K562 (cell line): ENCODE data around the gene SPRY2. TPM values are rescaled to one million over a fixed set of nuclear protein-coding genes. Genes with fewer than 3 reads are reported as not detected.

Experiments used
- ATF7 ChIP-seq: fragments of 450-650 bp; IDR thresholded peaks from 2 replicates; pipeline ENCODE4 v1.7.1; 2014; ENCODE audit warnings: mild to moderate bottlenecking, moderate library complexity
- CTBP1 ChIP-seq: fragments of 450-650 bp; IDR thresholded peaks from 2 replicates; pipeline ENCODE4 v1.6.1; 2016; ENCODE audit warnings: borderline replicate concordance
- CTCF ChIP-seq, 3 experiments: IDR thresholded peaks in 2 of 3; conservative IDR thresholded peaks in 1 of 3; 2 replicates each; pipeline ENCODE4 v1.5.1; 2011 to 2012; ENCODE audit warnings: low read length in 3 of 3, mild to moderate bottlenecking in 3 of 3, control low read depth in 2 of 3, improper control_type of control experiment in 1 of 3, inconsistent platforms in 1 of 3, low read depth in 1 of 3, mixed read lengths in 1 of 3, moderate library complexity in 1 of 3; ENCODE audit not compliant: insufficient read depth in 2 of 3
- DDX20 ChIP-seq: fragments of 450-650 bp; IDR thresholded peaks from 2 replicates; pipeline ENCODE4 v1.6.1; 2016; ENCODE audit warnings: missing genetic modification characterization, low read depth, mild to moderate bottlenecking, missing compliant biosample characterization, moderate library complexity
- EP400 ChIP-seq: fragments of 450-650 bp; IDR thresholded peaks from 2 replicates; pipeline ENCODE4 v1.6.1; 2017; ENCODE audit warnings: antibody characterized with exemption, mild to moderate bottlenecking, moderate library complexity
- HCFC1 ChIP-seq: IDR thresholded peaks from 2 replicates; pipeline ENCODE4 v1.6.1; 2012; ENCODE audit warnings: low read depth, low read length, improper control_type of control experiment
- MAZ ChIP-seq, 2 experiments: fragments of 450-650 bp in 1 of 2; sonication (generic) in 1 of 2; formaldehyde crosslinking; IDR thresholded peaks in 1 of 2; conservative IDR thresholded peaks in 1 of 2; 2 replicates each; pipeline versions ENCODE4 v1.4.0 to v1.5.0; 2020; ENCODE audit warnings: mild to moderate bottlenecking in 1 of 2, missing genetic modification reagents in 1 of 2
- MEIS2 ChIP-seq: fragments of 450-650 bp; IDR thresholded peaks from 2 replicates; pipeline ENCODE4 v1.6.1; 2014; ENCODE audit warnings: mild to moderate bottlenecking; ENCODE audit not compliant: partially characterized antibody
- MYC ChIP-seq, 2 experiments: fragments of 250-450 bp in 1 of 2; sonication (Bioruptor Pico) in 1 of 2; IDR thresholded peaks; 2 replicates each; pipeline versions ENCODE4 v1.5.1 to v1.6.1; 2012 to 2021; ENCODE audit warnings: low read depth in 2 of 2, borderline replicate concordance in 1 of 2, improper control_type of control experiment in 1 of 2, low read length in 1 of 2, mild to moderate bottlenecking in 1 of 2, moderate library complexity in 1 of 2
- NFYB ChIP-seq: IDR thresholded peaks from 2 replicates; pipeline ENCODE4 v1.6.1; 2011; ENCODE audit warnings: mild to moderate bottlenecking, moderate library complexity; ENCODE audit not compliant: insufficient read length; ENCODE audit errors: extremely low read depth
- NR2C2 ChIP-seq, 2 experiments: fragments of 200-800 bp in 1 of 2; sonication (Bioruptor generic) in 1 of 2; sonication (generic) in 1 of 2; formaldehyde crosslinking in 1 of 2; IDR thresholded peaks; 2 replicates each; pipeline versions ENCODE4 v1.6.1 to v1.8.0; 2016 to 2022; ENCODE audit warnings: mild to moderate bottlenecking in 1 of 2, missing compliant biosample characterization in 1 of 2, missing genetic modification characterization in 1 of 2, missing genetic modification reagents in 1 of 2
- PYGO2 ChIP-seq: fragments of 450-650 bp; IDR thresholded peaks from 2 replicates; pipeline ENCODE4 v1.6.1; 2016; ENCODE audit warnings: mild to moderate bottlenecking, missing genetic modification characterization, moderate library complexity, missing compliant biosample characterization
- RB1 ChIP-seq: fragments of 450-650 bp; IDR thresholded peaks from 2 replicates; pipeline ENCODE4 v1.6.1; 2017; ENCODE audit warnings: low read depth, mild to moderate bottlenecking
- SAFB ChIP-seq: fragments of 200-400 bp; formaldehyde crosslinking; IDR thresholded peaks from 2 replicates; pipeline ENCODE4 v1.6.1; 2017; ENCODE audit warnings: low read depth, low read length, borderline replicate concordance
- SOX6 ChIP-seq: fragments of 450-650 bp; IDR thresholded peaks from 2 replicates; pipeline ENCODE4 v1.6.1; 2014; ENCODE audit warnings: mild to moderate bottlenecking
- UBTF ChIP-seq, 2 experiments: IDR thresholded peaks; 2 replicates each; pipeline ENCODE4 v1.6.1; 2012; ENCODE audit warnings: improper control_type of control experiment in 2 of 2, low read depth in 2 of 2, low read length in 2 of 2, borderline replicate concordance in 1 of 2
- ZNF699 ChIP-seq: fragments of 250-450 bp; sonication (Bioruptor Pico); IDR thresholded peaks from 2 replicates; pipeline ENCODE4 v1.8.0; 2021; ENCODE audit warnings: mild to moderate bottlenecking, moderate library complexity; ENCODE audit not compliant: insufficient replicate concordance
- ZNF717 ChIP-seq: fragments of 250-450 bp; sonication (Bioruptor Pico); IDR thresholded peaks from 2 replicates; pipeline ENCODE4 v1.5.0; 2021
- ZNF740 ChIP-seq, 3 experiments: fragments of 200-800 bp in 1 of 3; sonication (Bioruptor generic) in 1 of 3; sonication (generic) in 1 of 3; formaldehyde crosslinking in 1 of 3; IDR thresholded peaks; 2 replicates each; pipeline versions ENCODE4 v1.6.1 to v1.8.0; 2016 to 2022; ENCODE audit warnings: mild to moderate bottlenecking in 2 of 3, missing compliant biosample characterization in 2 of 3, missing genetic modification characterization in 2 of 3, missing genetic modification reagents in 1 of 3
- polyA plus RNA-seq, 8 experiments: library from polyadenylated mRNA; depleted of rRNA in 4 of 8; stranded (reverse) in 5 of 8; unstranded in 3 of 8; fragments of >200 nt; fragmentation: Nextera tagmentation in 2 of 8; fragmentation: Illumina TruSeq in 1 of 8; extraction: Ambion mirVana in 2 of 8; extraction: Trizol in 1 of 8; gene quantifications; 2 replicates each; pipeline versions ENCODE4 v1.2.1 to v1.2.3, GENCODE V29; 2011 to 2014; ENCODE audit warnings: inconsistent platforms in 1 of 8, missing spikeins in 1 of 8
- total RNA-seq, 7 experiments: library from RNA; depleted of rRNA in 6 of 7; stranded (reverse); fragments of >200 nt in 6 of 7; fragmentation: Illumina TruSeq in 2 of 7; extraction: Trizol in 2 of 7; gene quantifications; 2 replicates each; pipeline versions ENCODE4 v1.2.1 to v1.2.3, GENCODE V29; 2011 to 2021; ENCODE audit warnings: low replicate concordance in 1 of 7

The SPRY2 gene
- total and polyA plus RNA-seq, 9 of the 15 experiments (the other 6 are each of a cell fraction or from before 2014, with no cell fraction given): 1.8 to 7.8 (median 3.4) TPM

- TF ChIP-seq HCFC1: 0 out of 2 replicates have a peak, but pooled peaks have one; percentile 22
- no peak for TF ChIP-seq PYGO2
- no peak for TF ChIP-seq DDX20 (tag)
- no peak for TF ChIP-seq SAFB
- peak in 1 of 3 experiments; percentile 20; a peak in 1 of 6 replicates for TF ChIP-seq CTCF (IDR thresholded peaks at IDR 0.05 in 2 of 3, conservative IDR thresholded peaks at IDR 0.05 in 1 of 3; ENCODE audit: insufficient read depth in 2 of 3, low read depth in 1 of 3, low read length in 3 of 3)
- TF ChIP-seq RB1: peak; percentile 21; the same call in 1 of the 2 replicates
- TF ChIP-seq ZNF717 (CRISPR knock-in tag): no peak
- TF ChIP-seq NR2C2 (CRISPR knock-in tag; IDR thresholded peaks at IDR 0.05): no peak
- peak; percentile 32; the same call in 1 of the 2 replicates for TF ChIP-seq NR2C2 (tag; IDR thresholded peaks at IDR 0.05)
- TF ChIP-seq ZNF740 (CRISPR knock-in tag; IDR thresholded peaks at IDR 0.05): peak; percentile 74
- TF ChIP-seq ZNF740 (tag; IDR thresholded peaks at IDR 0.05): peak in 1 of 2 experiments; percentile 24; a peak in 1 of 4 replicates
- TF ChIP-seq ZNF699 (CRISPR knock-in tag): no peak
- TF ChIP-seq MEIS2: peak; percentile 16
- peak in 1 of 2 experiments; percentile 36; a peak in 1 of 4 replicates for TF ChIP-seq UBTF (IDR thresholded peaks at IDR 0.05; ENCODE audit: borderline replicate concordance in 1 of 2, low read depth in 2 of 2, low read length in 2 of 2)
- peak; percentile 30; the same call in 1 of the 2 replicates for TF ChIP-seq MYC (IDR thresholded peaks at IDR 0.05; ENCODE audit: low read depth, low read length)
- no peak for TF ChIP-seq MYC (CRISPR knock-in tag; IDR thresholded peaks at IDR 0.05; ENCODE audit: borderline replicate concordance, low read depth)
- peak; percentile 73; the same call in 1 of the 2 replicates for TF ChIP-seq ATF7
- TF ChIP-seq SOX6: peak; percentile 33; the same call in 1 of the 2 replicates
- 0 out of 2 replicates have a peak, but pooled peaks have one; percentile 6 for TF ChIP-seq EP400
- TF ChIP-seq MAZ (CRISPR knock-in tag; conservative IDR thresholded peaks at IDR 0.05 in 1 of 2, IDR thresholded peaks at IDR 0.05 in 1 of 2): 0 out of 4 replicates have a peak, but pooled peaks of 1 of the 2 experiments have one; percentile 26
- peak; percentile 65 for TF ChIP-seq CTBP1
- TF ChIP-seq NFYB: peak; percentile 25
These were observed at the start of gene SPRY2 (continued) for GRCh38 chr13:80341101-80341755.
